SH-SY5Y (cell line): ENCODE results near the gene MED13L.

Experiments
- GATA2 ChIP-seq: IDR thresholded peaks from 2 replicates; pipeline ENCODE4 v1.6.1; 2011; ENCODE audit warnings: mild to moderate bottlenecking, low read depth, low read length
- GATA3 ChIP-seq: IDR thresholded peaks from 2 replicates; pipeline ENCODE4 v1.6.1; 2011; ENCODE audit warnings: low read depth, mild to moderate bottlenecking, low read length, moderate library complexity

MED13L gene

DNA sequence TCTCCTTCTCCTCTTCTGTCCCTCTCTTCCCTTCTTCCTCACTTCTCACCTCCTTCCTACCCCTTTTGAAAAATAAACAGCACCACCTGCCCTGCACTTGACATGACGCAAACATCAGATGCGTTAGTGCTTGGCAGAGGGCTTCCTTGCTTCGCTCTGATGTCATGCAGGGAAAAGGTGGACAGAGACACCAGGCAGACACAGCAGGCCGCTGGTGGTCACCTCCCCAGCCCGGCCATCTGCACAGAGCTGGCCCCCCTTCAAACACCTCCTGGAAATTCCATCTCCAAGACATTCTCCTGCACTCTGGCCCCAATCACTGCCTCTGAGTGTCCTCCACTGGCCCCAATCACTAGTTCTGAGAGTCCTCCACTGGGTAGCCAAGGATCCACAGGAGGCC is 353.6 kb downstream of the MED13L start:
- TF ChIP-seq GATA3 (no peak), GATA2 (no peak)

GRCh38 chr12:115922952-115923564 is 354.4 kb downstream of the MED13L start:
- TF ChIP-seq GATA3, result no peak
- no peak for TF ChIP-seq GATA2

- no peak for TF ChIP-seq GATA2
- no peak for TF ChIP-seq GATA3
These were observed 356.9 kb downstream of the MED13L start for GRCh38 chr12:115920395-115921183.

- TF ChIP-seq GATA2 (no peak), GATA3 (no peak)
These were observed 358.7 kb downstream of the MED13L start for GRCh38 chr12:115918763-115919162.

DNA sequence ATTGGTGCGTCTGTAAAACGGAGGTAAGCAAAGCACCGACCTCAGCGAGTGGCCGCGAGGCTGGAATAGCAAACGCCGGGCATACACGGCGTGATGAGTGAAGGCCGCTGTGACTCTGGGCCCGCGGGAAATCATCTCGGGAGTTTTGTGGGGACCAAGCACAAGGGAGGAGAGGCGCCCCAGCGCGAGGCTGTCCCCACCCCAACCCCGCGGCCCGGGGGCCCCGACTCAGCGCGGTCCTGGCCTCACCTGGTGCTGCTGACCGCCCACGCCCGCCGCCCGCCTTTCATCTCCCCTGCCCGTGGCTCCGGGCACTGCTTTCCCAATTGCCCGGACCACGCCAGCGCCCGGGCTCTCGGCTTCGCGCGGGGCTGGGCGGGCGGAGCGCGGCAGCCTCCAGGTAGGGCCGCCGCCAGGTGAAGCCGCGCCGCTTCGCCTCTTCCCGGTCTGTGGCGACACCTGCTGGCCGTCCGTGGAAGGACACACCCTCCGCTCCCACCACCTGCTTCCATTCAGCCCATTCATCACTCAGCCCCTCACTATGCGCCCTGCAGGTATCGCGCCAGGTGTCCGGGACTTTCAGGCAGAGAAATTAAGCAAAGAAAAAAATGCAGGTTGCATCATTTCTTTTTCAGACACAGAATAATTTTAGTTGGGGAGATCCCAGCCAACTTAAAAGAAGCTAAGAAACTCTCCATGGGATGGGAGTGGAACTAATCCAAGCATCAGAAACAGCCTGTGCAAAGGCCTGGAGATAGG is 360.4 kb downstream of the MED13L start:
- no peak for TF ChIP-seq GATA3
- no peak for TF ChIP-seq GATA2

DNA sequence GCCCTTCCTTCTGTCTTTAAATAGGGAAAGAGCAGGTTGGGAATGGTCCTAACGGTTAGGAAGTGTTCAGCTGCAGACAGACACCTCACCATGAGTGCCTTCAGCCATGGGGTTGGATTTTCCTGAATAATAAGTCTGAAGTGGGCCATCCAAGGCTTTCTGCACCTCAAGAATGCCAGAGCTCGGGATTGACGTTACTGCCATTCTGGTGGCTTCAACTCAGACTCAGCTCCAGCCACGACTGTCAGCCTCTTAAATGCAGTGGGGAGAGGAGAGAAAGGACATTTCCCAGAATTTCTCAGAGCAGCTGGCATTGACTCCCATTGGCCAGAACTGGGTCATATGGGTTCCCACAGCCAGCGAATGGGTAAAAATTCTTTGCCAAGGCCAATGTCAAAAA is 363.4 kb downstream of the MED13L start:
- TF ChIP-seq GATA2, result no peak
- no peak for TF ChIP-seq GATA3

DNA sequence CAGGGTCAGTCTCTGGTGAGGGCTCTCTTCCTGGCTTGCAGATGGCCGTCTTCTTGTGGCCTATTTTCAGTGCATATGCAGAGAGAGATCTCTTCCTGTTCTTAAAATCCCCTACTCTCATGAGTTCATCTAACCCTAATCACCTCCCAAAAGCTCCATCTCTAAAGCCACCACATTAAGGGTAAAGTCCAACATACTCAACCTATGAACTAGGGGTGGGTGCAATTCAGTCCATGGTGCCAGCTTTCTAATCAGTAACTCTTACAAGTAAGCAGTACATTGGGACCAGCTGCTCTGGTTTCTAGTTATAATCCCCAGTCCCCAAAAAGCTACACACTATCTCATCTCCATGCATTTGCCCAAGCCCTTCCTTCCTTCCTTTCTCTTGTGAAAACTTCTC is 365.1 kb downstream of the MED13L start:
- no peak for TF ChIP-seq GATA3
- TF ChIP-seq GATA2, result no peak

DNA sequence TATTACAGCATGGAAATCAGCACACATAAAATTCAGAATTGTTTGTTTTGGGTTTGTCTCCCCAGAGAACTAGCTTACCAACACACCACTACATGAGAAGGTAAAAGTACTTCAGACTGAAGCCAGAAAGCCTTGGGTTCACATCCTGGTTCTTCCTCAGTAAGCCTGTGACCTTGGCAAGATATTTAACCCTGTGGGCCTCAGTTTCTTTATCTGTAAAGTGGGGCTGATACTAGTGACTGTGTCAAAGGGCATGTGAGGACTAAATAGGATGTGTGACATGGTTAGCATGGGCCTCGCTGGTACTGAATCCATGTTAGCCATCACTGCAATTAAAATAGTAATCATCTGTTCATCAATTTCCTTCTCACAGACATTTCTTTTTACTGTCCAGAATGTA is 366.1 kb downstream of the MED13L start:
- TF ChIP-seq GATA2 (no peak), GATA3 (no peak)

- TF ChIP-seq GATA2 (no peak), GATA3 (no peak)
These were observed 367.4 kb downstream of the MED13L start for GRCh38 chr12:115910057-115910456.
